A549 (cell line): Measurements from ENCODE around the gene CLDN17. TPM values are rescaled to one million over a fixed set of nuclear protein-coding genes. Genes with fewer than 3 reads are reported as not detected.
A peak's percentile ranks its signal among the peaks of the same experiment; 100 is the strongest.

Source experiments
- ATAC-seq, 2 experiments: fragments of 200-7000 bp in 1 of 2; fragments of >200 bp in 1 of 2; cut with Nextera tagmentation in 1 of 2; cut with Tn5 transposase in 1 of 2; 3 replicates each; pipeline versions ENCODE4 v1.8.0 to v1.9.1; 2018 to 2020; ENCODE audit warnings: mild to moderate bottlenecking in 1 of 2, moderate library complexity in 1 of 2
- CTCF ChIA-PET: fragments of 300-600 bp; sonication (Branson Sonifier 250); formaldehyde crosslinking; extraction: SDS; loops from one replicate; lab custom pipeline; 2021; ENCODE audit warnings: antibody characterized with exemption, inconsistent platforms; lab: Yijun Ruan, JAX
- POLR2A ChIA-PET: fragments of 350-600 bp; formaldehyde crosslinking; extraction: SDS; loops from one replicate; lab custom pipeline; 2021; ENCODE audit warnings: antibody characterized with exemption, inconsistent platforms; lab: Yijun Ruan, JAX
- DNase-seq, 2 experiments: peaks; one replicate each; pipeline versions ENCODE4 v3.0.0 to v3.0.0-alpha.2; 2011 to 2016; ENCODE audit warnings: low read depth in 1 of 2, low spot score in 1 of 2
- FAIRE-seq: peaks from 2 replicates; lab custom pipeline; 2011; peaks lifted over from hg19 to GRCh38; lab: Jason Lieb, UNC
- H3K27ac ChIP-seq, 2 experiments: fragments of >200 bp; sonication (Bioruptor Twin); formaldehyde crosslinking; 3 replicates each; pipeline ENCODE4 v1.5.1; 2016 to 2017
- H3K4me1 ChIP-seq: fragments of >200 bp; sonication (Bioruptor Twin); formaldehyde crosslinking; 3 replicates; pipeline ENCODE4 v1.6.1; 2016
- H3K4me2 ChIP-seq: fragments of >200 bp; sonication (Bioruptor Twin); formaldehyde crosslinking; 3 replicates; pipeline ENCODE4 v1.6.1; 2016
- H3K4me3 ChIP-seq: fragments of >200 bp; sonication (Bioruptor Twin); formaldehyde crosslinking; 3 replicates; pipeline ENCODE4 v1.5.1; 2016
- H3K9me3 ChIP-seq: fragments of >200 bp; sonication (Bioruptor Twin); formaldehyde crosslinking; 3 replicates; pipeline ENCODE4 v1.6.1; 2016
- ATOH8 ChIP-seq: fragments of 250-450 bp; sonication (Bioruptor Pico); IDR thresholded peaks from 2 replicates; pipeline ENCODE4 v1.5.0; 2020; ENCODE audit warnings: low read depth, mild to moderate bottlenecking, moderate library complexity
- BHLHE40 ChIP-seq: IDR thresholded peaks from 2 replicates; pipeline ENCODE4 v1.6.1; 2012; ENCODE audit warnings: low read depth, low read length, inconsistent platforms
- CBX8 ChIP-seq: fragments of 200-600 bp; sonication (generic); IDR thresholded peaks from 2 replicates; pipeline ENCODE4 v1.6.1; 2016
- CEBPB ChIP-seq, 2 experiments: fragments of >200 bp in 1 of 2; sonication (Bioruptor Twin) in 1 of 2; formaldehyde crosslinking in 1 of 2; IDR thresholded peaks; 2 replicates each; pipeline ENCODE4 v1.6.1; 2012 to 2016
- CHD4 ChIP-seq: fragments of 200-600 bp; sonication (generic); IDR thresholded peaks from 2 replicates; pipeline ENCODE4 v1.6.1; 2016; ENCODE audit warnings: antibody characterized with exemption, mild to moderate bottlenecking, borderline replicate concordance
- CTCF ChIP-seq: fragments of >200 bp; sonication (Bioruptor Twin); formaldehyde crosslinking; IDR thresholded peaks from 3 replicates; pipeline ENCODE4 v1.5.1; 2016
- GATA3 ChIP-seq: IDR thresholded peaks from 2 replicates; pipeline ENCODE4 v1.6.1; 2012; ENCODE audit warnings: borderline replicate concordance
- HDAC2 ChIP-seq: fragments of 200-600 bp; sonication (generic); IDR thresholded peaks from 2 replicates; pipeline ENCODE4 v1.6.1; 2016
- HOXA7 ChIP-seq: fragments of 250-450 bp; sonication (Bioruptor Pico); IDR thresholded peaks from 2 replicates; pipeline ENCODE4 v1.5.0; 2020; ENCODE audit warnings: mild to moderate bottlenecking, moderate library complexity
- HOXB13 ChIP-seq: fragments of 250-450 bp; sonication (Bioruptor Pico); IDR thresholded peaks from 2 replicates; pipeline ENCODE4 v1.5.0; 2020; ENCODE audit warnings: low read depth, mild to moderate bottlenecking, moderate library complexity
- HOXB5 ChIP-seq: fragments of 250-450 bp; sonication (Bioruptor Pico); IDR thresholded peaks from 2 replicates; pipeline ENCODE4 v1.5.0; 2020; ENCODE audit warnings: mild to moderate bottlenecking, moderate library complexity
- MAX ChIP-seq: IDR thresholded peaks from 2 replicates; pipeline ENCODE4 v1.6.1; 2012
- NR3C1 ChIP-seq: fragments of >200 bp; sonication (Bioruptor Twin); formaldehyde crosslinking; IDR thresholded peaks from 3 replicates; pipeline ENCODE4 v1.6.1; 2017
- POLR2AphosphoS2 ChIP-seq: conservative IDR thresholded peaks from 2 replicates; pipeline ENCODE4 v1.6.1; 2012; ENCODE audit warnings: low read length, improper control_type of control experiment, inconsistent platforms
- REST ChIP-seq: fragments of 200-600 bp; sonication (generic); IDR thresholded peaks from 2 replicates; pipeline ENCODE4 v1.6.1; 2016; ENCODE audit warnings: antibody characterized with exemption, mild to moderate bottlenecking, moderate library complexity
- RNF2 ChIP-seq: fragments of 200-600 bp; sonication (generic); IDR thresholded peaks from 2 replicates; pipeline ENCODE4 v1.6.1; 2016; ENCODE audit warnings: low read depth, mild to moderate bottlenecking, antibody characterized with exemption, moderate library complexity, borderline replicate concordance
- SREBF2 ChIP-seq: fragments of 450-650 bp; IDR thresholded peaks from 2 replicates; pipeline ENCODE4 v1.6.1; 2014; ENCODE audit warnings: mild to moderate bottlenecking, moderate library complexity
- ZFP36 ChIP-seq: fragments of 450-650 bp; IDR thresholded peaks from 2 replicates; pipeline ENCODE4 v1.6.1; 2014; ENCODE audit warnings: borderline replicate concordance; ENCODE audit not compliant: partially characterized antibody
- ZSCAN20 ChIP-seq: fragments of 250-450 bp; sonication (Bioruptor Pico); IDR thresholded peaks from 2 replicates; pipeline ENCODE4 v1.8.0; 2022; ENCODE audit warnings: mild to moderate bottlenecking, moderate library complexity
- WGBS: methylation state at CpG from one replicate; pipeline ENCODE4 v1.1.6; 2017; ENCODE audit errors: missing lambda C conversion rate; 5-methylcytosine and 5-hydroxymethylcytosine counted together
- polyA plus RNA-seq, 4 experiments: library from polyadenylated mRNA; depleted of rRNA in 3 of 4; stranded (reverse); fragments of >200 nt; fragmentation: RNase III in 1 of 4; extraction: RNeasy Plus Mini Kit Qiagen cat#74134 plus additional on column Dnase treatment in 1 of 4; gene quantifications; 2 replicates in 3 of 4; 3 replicates in 1 of 4; pipeline ENCODE4 v1.2.3, GENCODE V29; 2011 to 2017

Gene CLDN17
- polyA plus RNA-seq, 2 of the 4 experiments (the other 2 are of a cell fraction), result not detected

- no peak for TF ChIP-seq BHLHE40
- no peak for TF ChIP-seq REST
Observed at GRCh38 chr21:30148906-30149305, 17.7 kb downstream of the CLDN17 start (continued).

GRCh38 chr21:30146558-30147282, 19.9 kb downstream of the CLDN17 start:
- peak overlapping the region; percentile 28; the same call in 1 of the 3 replicates for H3K4me2 ChIP-seq
- FAIRE-seq (no peak), ATAC-seq (no peak), DNase-seq (no peak)
- H3K9me3 ChIP-seq, result no peaks in the 10 kb centered on the region
- ChIA-PET POLR2A (no interaction called here), CTCF (no interaction called here)
- no peak overlapping the region for H3K4me3 ChIP-seq
- WGBS, result 13% methylated on average over 12 of the region's 16 CpGs
- H3K27ac ChIP-seq, result no peak overlapping the region
- TF ChIP-seq MAX, result no peak
- no peak for TF ChIP-seq HOXB5 (CRISPR knock-in tag)
- no peak for TF ChIP-seq CEBPB (IDR thresholded peaks at IDR 0.05)
- TF ChIP-seq GATA3, result no peak
- TF ChIP-seq HOXB13 (CRISPR knock-in tag), result no peak
- TF ChIP-seq ZFP36, result no peak
- TF ChIP-seq REST, result no peak
- TF ChIP-seq CHD4, result no peak
- TF ChIP-seq POLR2AphosphoS2, result no peak
- no peak for TF ChIP-seq SREBF2
- no peak for TF ChIP-seq NR3C1
- no peak for TF ChIP-seq CTCF
- TF ChIP-seq HOXA7 (CRISPR knock-in tag), result no peak
- TF ChIP-seq CBX8, result no peak
- no peak for TF ChIP-seq ZSCAN20 (CRISPR knock-in tag)
- no peak for TF ChIP-seq ATOH8 (CRISPR knock-in tag)
- TF ChIP-seq RNF2, result no peak
- TF ChIP-seq HDAC2, result no peak
- H3K4me1 ChIP-seq, result no peaks in the 10 kb centered on the region
